Liver (tissue), 3 donors: ENCODE data around the gene KRTAP9-6.

Source experiments
- CTCF ChIP-seq: fragments of 150-350 bp; IDR thresholded peaks from 2 replicates; pipeline ENCODE4 v1.5.1; 2017; ENCODE audit warnings: improper control_type of control experiment, low read depth, low read length; ENCODE audit not compliant: missing input control
- EGR1 ChIP-seq, 2 donors: IDR thresholded peaks; 2 replicates each; pipeline ENCODE4 v1.6.1; 2016 to 2018; ENCODE audit warnings: antibody characterized with exemption in 2 of 2, low read depth in 2 of 2
- HNF4G ChIP-seq: IDR thresholded peaks from 2 replicates; pipeline ENCODE4 v1.6.1; 2016; ENCODE audit warnings: antibody characterized with exemption
- JUND ChIP-seq, 2 donors: IDR thresholded peaks; 2 replicates each; pipeline ENCODE4 v1.6.1; 2016; ENCODE audit warnings: antibody characterized with exemption in 2 of 2
- NR2F2 ChIP-seq: IDR thresholded peaks from 2 replicates; pipeline ENCODE4 v1.6.1; 2016; ENCODE audit warnings: antibody characterized with exemption
- RAD21 ChIP-seq, 2 donors: IDR thresholded peaks; 2 replicates each; pipeline ENCODE4 v1.6.1; 2016; ENCODE audit warnings: antibody characterized with exemption in 2 of 2, mild to moderate bottlenecking in 2 of 2
- RXRA ChIP-seq, 2 donors: IDR thresholded peaks; 2 replicates each; pipeline ENCODE4 v1.6.1; 2017 to 2018; ENCODE audit warnings: antibody characterized with exemption in 2 of 2, mild to moderate bottlenecking in 1 of 2
- SP1 ChIP-seq: IDR thresholded peaks from 2 replicates; pipeline ENCODE4 v1.6.1; 2018; ENCODE audit warnings: antibody characterized with exemption, mild to moderate bottlenecking
- TAF1 ChIP-seq: conservative IDR thresholded peaks from 2 replicates; pipeline ENCODE4 v1.6.1; 2016; ENCODE audit warnings: antibody characterized with exemption, mild to moderate bottlenecking
- YY1 ChIP-seq: IDR thresholded peaks from 2 replicates; pipeline ENCODE4 v1.6.1; 2016; ENCODE audit warnings: antibody characterized with exemption, mild to moderate bottlenecking
- ZBTB33 ChIP-seq: IDR thresholded peaks from 2 replicates; pipeline ENCODE4 v1.6.1; 2016; ENCODE audit warnings: antibody characterized with exemption
- TF ChIP-seq, protein P1 (sequence below): IDR thresholded peaks from 2 replicates; pipeline ENCODE4 v1.6.1; 2016; ENCODE audit warnings: antibody characterized with exemption
- TF ChIP-seq, protein P2 (sequence below): IDR thresholded peaks from 2 replicates; pipeline ENCODE4 v1.6.1; 2016; ENCODE audit warnings: antibody characterized with exemption, mild to moderate bottlenecking
- TF ChIP-seq, protein P3 (sequence below): IDR thresholded peaks from 2 replicates; pipeline ENCODE4 v1.6.1; 2016; ENCODE audit warnings: antibody characterized with exemption
- donor health status: healthy.
- donor health status: healthy.

- TF ChIP-seq CTCF (no peak), ZBTB33 (no peak), NR2F2 (no peak), SP1 (no peak), TAF1 (no peak), EGR1 (IDR thresholded peaks at IDR 0.05; ENCODE audit: low read depth in 2 of 2) (no peak), JUND (IDR thresholded peaks at IDR 0.05) (no peak), RAD21 (IDR thresholded peaks at IDR 0.05) (no peak), RXRA (IDR thresholded peaks at IDR 0.05) (no peak), YY1 (no peak), HNF4G (no peak)
- TF ChIP-seq, protein P1, sequence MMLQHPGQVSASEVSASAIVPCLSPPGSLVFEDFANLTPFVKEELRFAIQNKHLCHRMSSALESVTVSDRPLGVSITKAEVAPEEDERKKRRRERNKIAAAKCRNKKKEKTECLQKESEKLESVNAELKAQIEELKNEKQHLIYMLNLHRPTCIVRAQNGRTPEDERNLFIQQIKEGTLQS: no peak
- TF ChIP-seq, protein P2, sequence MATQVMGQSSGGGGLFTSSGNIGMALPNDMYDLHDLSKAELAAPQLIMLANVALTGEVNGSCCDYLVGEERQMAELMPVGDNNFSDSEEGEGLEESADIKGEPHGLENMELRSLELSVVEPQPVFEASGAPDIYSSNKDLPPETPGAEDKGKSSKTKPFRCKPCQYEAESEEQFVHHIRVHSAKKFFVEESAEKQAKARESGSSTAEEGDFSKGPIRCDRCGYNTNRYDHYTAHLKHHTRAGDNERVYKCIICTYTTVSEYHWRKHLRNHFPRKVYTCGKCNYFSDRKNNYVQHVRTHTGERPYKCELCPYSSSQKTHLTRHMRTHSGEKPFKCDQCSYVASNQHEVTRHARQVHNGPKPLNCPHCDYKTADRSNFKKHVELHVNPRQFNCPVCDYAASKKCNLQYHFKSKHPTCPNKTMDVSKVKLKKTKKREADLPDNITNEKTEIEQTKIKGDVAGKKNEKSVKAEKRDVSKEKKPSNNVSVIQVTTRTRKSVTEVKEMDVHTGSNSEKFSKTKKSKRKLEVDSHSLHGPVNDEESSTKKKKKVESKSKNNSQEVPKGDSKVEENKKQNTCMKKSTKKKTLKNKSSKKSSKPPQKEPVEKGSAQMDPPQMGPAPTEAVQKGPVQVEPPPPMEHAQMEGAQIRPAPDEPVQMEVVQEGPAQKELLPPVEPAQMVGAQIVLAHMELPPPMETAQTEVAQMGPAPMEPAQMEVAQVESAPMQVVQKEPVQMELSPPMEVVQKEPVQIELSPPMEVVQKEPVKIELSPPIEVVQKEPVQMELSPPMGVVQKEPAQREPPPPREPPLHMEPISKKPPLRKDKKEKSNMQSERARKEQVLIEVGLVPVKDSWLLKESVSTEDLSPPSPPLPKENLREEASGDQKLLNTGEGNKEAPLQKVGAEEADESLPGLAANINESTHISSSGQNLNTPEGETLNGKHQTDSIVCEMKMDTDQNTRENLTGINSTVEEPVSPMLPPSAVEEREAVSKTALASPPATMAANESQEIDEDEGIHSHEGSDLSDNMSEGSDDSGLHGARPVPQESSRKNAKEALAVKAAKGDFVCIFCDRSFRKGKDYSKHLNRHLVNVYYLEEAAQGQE: no peak
- TF ChIP-seq, protein P3, sequence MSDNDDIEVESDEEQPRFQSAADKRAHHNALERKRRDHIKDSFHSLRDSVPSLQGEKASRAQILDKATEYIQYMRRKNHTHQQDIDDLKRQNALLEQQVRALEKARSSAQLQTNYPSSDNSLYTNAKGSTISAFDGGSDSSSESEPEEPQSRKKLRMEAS: no peak
These were observed 33.4 kb upstream of the KRTAP9-6 start for GRCh38 chr17:41231731-41232130.
